SU-DHL-6 (cell line): Measurements from ENCODE around the gene LAYN.

Experiments used
- H2AFZ ChIP-seq: fragments of 200-600 bp; sonication (generic); 2 replicates; pipeline ENCODE4 v1.6.1; 2014; ENCODE audit warnings: low read depth, mild to moderate bottlenecking, moderate library complexity, mixed read lengths, antibody characterized with exemption, low read length; ENCODE audit not compliant: severe bottlenecking
- H3F3A ChIP-seq: fragments of 200-600 bp; shearing (Covaris generic); 2 replicates; pipeline ENCODE4 v1.6.0; 2016; ENCODE audit warnings: antibody characterized with exemption, mild to moderate bottlenecking; ENCODE audit not compliant: insufficient read depth
- H3K27ac ChIP-seq: fragments of 200-600 bp; sonication (generic); 2 replicates; pipeline ENCODE4 v1.5.1; 2016; ENCODE audit warnings: low read depth, mild to moderate bottlenecking, low read length, moderate library complexity, mixed read lengths
- H3K27me3 ChIP-seq: fragments of 200-600 bp; sonication (generic), shearing (Covaris generic); 2 replicates; pipeline ENCODE4 v1.6.0; 2014; ENCODE audit warnings: mild to moderate bottlenecking, low read length
- H3K36me3 ChIP-seq: fragments of 200-600 bp; sonication (generic); 2 replicates; pipeline ENCODE4 v1.6.1; 2014; ENCODE audit warnings: mild to moderate bottlenecking, low read length, mixed read lengths
- H3K4me2 ChIP-seq: fragments of 300-600, 200-600 bp; shearing (Covaris generic), sonication (generic); 2 replicates; pipeline ENCODE4 v1.6.0; 2014; ENCODE audit warnings: low read length, low read depth, mild to moderate bottlenecking; ENCODE audit not compliant: poor library complexity, severe bottlenecking
- H3K4me3 ChIP-seq: fragments of 200-600 bp; sonication (generic); 2 replicates; pipeline ENCODE4 v1.5.1; 2014; ENCODE audit warnings: antibody characterized with exemption, low read length, mild to moderate bottlenecking, mixed read lengths; ENCODE audit not compliant: insufficient read depth, poor library complexity, severe bottlenecking
- H3K79me2 ChIP-seq: fragments of 200-600 bp; sonication (generic); 2 replicates; pipeline ENCODE4 v1.6.1; 2014; ENCODE audit warnings: mild to moderate bottlenecking, low read length, moderate library complexity; ENCODE audit not compliant: insufficient read depth
- H3K9ac ChIP-seq: fragments of 200-600 bp; sonication (generic); 2 replicates; pipeline ENCODE4 v1.7.0; 2014; ENCODE audit warnings: mild to moderate bottlenecking, low read length
- H3K9me2 ChIP-seq: fragments of 200-600 bp; sonication (generic); replicated peaks from 2 replicates; pipeline ENCODE4 v1.6.1; 2014; ENCODE audit warnings: low read length; ENCODE audit not compliant: insufficient read depth
- H3K9me3 ChIP-seq: fragments of 200-600 bp; sonication (generic); 2 replicates; pipeline ENCODE4 v1.6.1; 2014; ENCODE audit warnings: low read length, mixed read lengths; ENCODE audit not compliant: insufficient read depth
- H4K20me1 ChIP-seq: fragments of 200-600 bp; sonication (generic); 2 replicates; pipeline ENCODE4 v1.6.1; 2014; ENCODE audit warnings: low read depth, mild to moderate bottlenecking, antibody characterized with exemption, low read length, moderate library complexity, mixed read lengths
- EZH2phosphoT487 ChIP-seq: fragments of 200-600 bp; sonication (generic), shearing (Covaris generic); conservative IDR thresholded peaks from 2 replicates; pipeline ENCODE4 v1.6.1; 2018; ENCODE audit warnings: mild to moderate bottlenecking, antibody characterized with exemption, low read length, moderate library complexity, mixed read lengths
- TF ChIP-seq, protein P1 (sequence below): fragments of 200-600 bp; sonication (generic); IDR thresholded peaks from one replicate; pipeline ENCODE4 v1.5.1; 2017; ENCODE audit warnings: antibody characterized with exemption, mild to moderate bottlenecking, low read length, moderate library complexity; ENCODE audit not compliant: insufficient read depth, poor library complexity, severe bottlenecking

LAYN gene

GRCh38 chr11:111521135-111521534, 19.4 kb upstream of the LAYN start:
- Histone ChIP-seq H3K27me3 (no peaks in the 10 kb centered on the region), H3K79me2 (no peaks in the 10 kb centered on the region), H3K4me3 (no peak overlapping the region), H3F3A (no peaks in the 10 kb centered on the region), H3K36me3 (no peaks in the 10 kb centered on the region), H3K9me3 (no peaks in the 10 kb centered on the region), H3K27ac (no peak overlapping the region), H3K4me2 (no peak overlapping the region), H4K20me1 (no peaks in the 10 kb centered on the region), H3K9ac (no peak overlapping the region), H3K9me2 (no peaks in the 10 kb centered on the region), H2AFZ (no peak overlapping the region)
- TF ChIP-seq, protein P1, sequence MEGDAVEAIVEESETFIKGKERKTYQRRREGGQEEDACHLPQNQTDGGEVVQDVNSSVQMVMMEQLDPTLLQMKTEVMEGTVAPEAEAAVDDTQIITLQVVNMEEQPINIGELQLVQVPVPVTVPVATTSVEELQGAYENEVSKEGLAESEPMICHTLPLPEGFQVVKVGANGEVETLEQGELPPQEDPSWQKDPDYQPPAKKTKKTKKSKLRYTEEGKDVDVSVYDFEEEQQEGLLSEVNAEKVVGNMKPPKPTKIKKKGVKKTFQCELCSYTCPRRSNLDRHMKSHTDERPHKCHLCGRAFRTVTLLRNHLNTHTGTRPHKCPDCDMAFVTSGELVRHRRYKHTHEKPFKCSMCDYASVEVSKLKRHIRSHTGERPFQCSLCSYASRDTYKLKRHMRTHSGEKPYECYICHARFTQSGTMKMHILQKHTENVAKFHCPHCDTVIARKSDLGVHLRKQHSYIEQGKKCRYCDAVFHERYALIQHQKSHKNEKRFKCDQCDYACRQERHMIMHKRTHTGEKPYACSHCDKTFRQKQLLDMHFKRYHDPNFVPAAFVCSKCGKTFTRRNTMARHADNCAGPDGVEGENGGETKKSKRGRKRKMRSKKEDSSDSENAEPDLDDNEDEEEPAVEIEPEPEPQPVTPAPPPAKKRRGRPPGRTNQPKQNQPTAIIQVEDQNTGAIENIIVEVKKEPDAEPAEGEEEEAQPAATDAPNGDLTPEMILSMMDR: no peak
- no peak for TF ChIP-seq EZH2phosphoT487

GRCh38 chr11:111522426-111522825, 18.1 kb upstream of the LAYN start:
- no peaks in the 10 kb centered on the region for H3K79me2 ChIP-seq
- H3K27ac ChIP-seq: no peak overlapping the region
- no peaks in the 10 kb centered on the region for H4K20me1 ChIP-seq
- no peak overlapping the region for H3K4me2 ChIP-seq
- no peaks in the 10 kb centered on the region for H3K9me3 ChIP-seq
- H3K27me3 ChIP-seq: no peaks in the 10 kb centered on the region
- H3K9ac ChIP-seq: no peak overlapping the region
- H3F3A ChIP-seq: no peaks in the 10 kb centered on the region
- H3K9me2 ChIP-seq: no peaks in the 10 kb centered on the region
- TF ChIP-seq, protein P1: no peak
- no peak for TF ChIP-seq EZH2phosphoT487
- H3K36me3 ChIP-seq: no peaks in the 10 kb centered on the region
- H2AFZ ChIP-seq: no peak overlapping the region
- H3K4me3 ChIP-seq: no peak overlapping the region

- Histone ChIP-seq H4K20me1 (no peaks in the 10 kb centered on the region), H3K9ac (no peak overlapping the region), H3K4me2 (no peak overlapping the region), H3K27ac (no peak overlapping the region), H3K27me3 (no peaks in the 10 kb centered on the region), H3F3A (no peaks in the 10 kb centered on the region), H3K9me2 (no peaks in the 10 kb centered on the region), H3K4me3 (no peak overlapping the region), H3K79me2 (no peaks in the 10 kb centered on the region), H2AFZ (no peak overlapping the region), H3K9me3 (no peaks in the 10 kb centered on the region), H3K36me3 (no peaks in the 10 kb centered on the region)
- TF ChIP-seq, protein P1: no peak
- no peak for TF ChIP-seq EZH2phosphoT487
Observed at GRCh38 chr11:111523343-111523742, 17.2 kb upstream of the LAYN start.
